Gastrocnemius medialis (tissue), 4 donors: Measurements from ENCODE around the gene GFER.

ENCODE experiments used
- CTCF ChIP-seq, 5 experiments: fragments of 450-650 bp in 3 of 5; fragments of 200-600 bp in 2 of 5; sonication (generic) in 2 of 5; IDR thresholded peaks in 4 of 5; conservative IDR thresholded peaks in 1 of 5; 1 replicate in 4 of 5; 2 replicates in 1 of 5; pipeline ENCODE4 v1.5.1; 2016 to 2019; ENCODE audit warnings: antibody characterized with exemption in 5 of 5, mild to moderate bottlenecking in 3 of 5, moderate library complexity in 3 of 5
- POLR2A ChIP-seq, 2 donors: fragments of 450-650 bp; IDR thresholded peaks; one replicate each; pipeline ENCODE4 v1.6.1; 2017; ENCODE audit warnings: antibody characterized with exemption in 2 of 2, mild to moderate bottlenecking in 2 of 2, moderate library complexity in 2 of 2

- TF ChIP-seq CTCF (IDR thresholded peaks at IDR 0.05 in 4 of 5, conservative IDR thresholded peaks at IDR 0.05 in 1 of 5) (no peak), POLR2A (IDR thresholded peaks at IDR 0.05) (no peak)
Observed at GRCh38 chr16:1936945-1937479, 47.0 kb upstream of the GFER start.
